Lower leg skin (tissue), 3 donors: Measurements from ENCODE around the gene APCDD1L.

Source experiments
- POLR2A ChIP-seq, 2 donors: fragments of 450-650 bp; IDR thresholded peaks; one replicate each; pipeline ENCODE4 v1.6.1; 2016 to 2017; ENCODE audit warnings: antibody characterized with exemption in 2 of 2, mild to moderate bottlenecking in 1 of 2, moderate library complexity in 1 of 2
- TF ChIP-seq, protein P1 (sequence below), 3 donors: fragments of 450-650 bp; IDR thresholded peaks; one replicate each; pipeline ENCODE4 v1.5.1; 2016; ENCODE audit warnings: antibody characterized with exemption in 3 of 3, mild to moderate bottlenecking in 3 of 3, moderate library complexity in 2 of 3

DNA sequence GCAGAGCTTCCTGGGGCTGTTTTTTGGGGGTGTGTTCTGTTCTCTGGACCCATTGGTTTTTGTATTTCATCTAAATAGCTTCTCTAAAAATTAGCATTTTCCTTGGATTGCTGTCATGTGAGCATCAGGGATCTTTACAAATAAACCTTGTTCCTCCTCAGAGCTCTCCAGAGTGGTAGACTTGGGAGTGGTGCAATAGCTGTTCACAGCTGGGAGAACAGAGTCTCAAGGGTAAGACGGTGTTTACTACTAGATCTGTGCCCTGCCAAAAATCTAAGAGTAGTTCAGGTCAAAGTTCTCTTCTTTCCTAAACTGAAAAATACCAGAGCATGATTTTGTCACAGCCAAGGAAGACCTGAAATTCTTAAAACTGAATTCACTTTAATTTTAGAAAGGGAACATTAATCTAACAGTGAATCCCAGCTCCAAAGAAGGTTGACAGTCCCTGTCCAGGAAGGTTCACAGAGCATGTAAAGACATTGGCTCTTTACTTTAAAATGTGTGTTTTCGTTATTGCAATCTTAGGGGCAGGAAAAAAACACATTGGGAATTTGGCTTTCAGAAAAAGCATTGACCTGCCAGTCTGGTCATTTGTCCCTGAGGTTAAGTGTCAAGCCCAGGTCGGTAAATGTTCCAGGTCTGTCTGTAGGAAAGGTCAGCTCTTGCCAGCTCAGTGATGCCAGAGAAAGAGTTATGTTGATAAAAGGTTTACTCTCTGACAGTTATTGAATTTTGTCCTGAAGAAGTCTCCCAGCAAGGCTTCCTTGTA, 82.8 kb downstream of the APCDD1L start:
- TF ChIP-seq, protein P1, sequence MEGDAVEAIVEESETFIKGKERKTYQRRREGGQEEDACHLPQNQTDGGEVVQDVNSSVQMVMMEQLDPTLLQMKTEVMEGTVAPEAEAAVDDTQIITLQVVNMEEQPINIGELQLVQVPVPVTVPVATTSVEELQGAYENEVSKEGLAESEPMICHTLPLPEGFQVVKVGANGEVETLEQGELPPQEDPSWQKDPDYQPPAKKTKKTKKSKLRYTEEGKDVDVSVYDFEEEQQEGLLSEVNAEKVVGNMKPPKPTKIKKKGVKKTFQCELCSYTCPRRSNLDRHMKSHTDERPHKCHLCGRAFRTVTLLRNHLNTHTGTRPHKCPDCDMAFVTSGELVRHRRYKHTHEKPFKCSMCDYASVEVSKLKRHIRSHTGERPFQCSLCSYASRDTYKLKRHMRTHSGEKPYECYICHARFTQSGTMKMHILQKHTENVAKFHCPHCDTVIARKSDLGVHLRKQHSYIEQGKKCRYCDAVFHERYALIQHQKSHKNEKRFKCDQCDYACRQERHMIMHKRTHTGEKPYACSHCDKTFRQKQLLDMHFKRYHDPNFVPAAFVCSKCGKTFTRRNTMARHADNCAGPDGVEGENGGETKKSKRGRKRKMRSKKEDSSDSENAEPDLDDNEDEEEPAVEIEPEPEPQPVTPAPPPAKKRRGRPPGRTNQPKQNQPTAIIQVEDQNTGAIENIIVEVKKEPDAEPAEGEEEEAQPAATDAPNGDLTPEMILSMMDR (IDR thresholded peaks at IDR 0.05): no peak
- TF ChIP-seq POLR2A (IDR thresholded peaks at IDR 0.05): no peak
